22Rv1 (cell line): Measurements from ENCODE around the gene SH3RF3.

ENCODE experiments used
- CTCF ChIP-seq: fragments of 450-650 bp; IDR thresholded peaks from 2 replicates; pipeline ENCODE4 v1.5.1; 2017; ENCODE audit warnings: mild to moderate bottlenecking
- ZFX ChIP-seq: fragments of 450-650 bp; IDR thresholded peaks from 2 replicates; pipeline ENCODE4 v1.6.1; 2017; ENCODE audit warnings: antibody characterized with exemption, borderline replicate concordance

- TF ChIP-seq CTCF = no peak
- TF ChIP-seq ZFX = no peak
Observed at GRCh38 chr2:109292386-109292785, 163.4 kb downstream of the SH3RF3 start.
